Activated T-cell treated with anti-CD3 and anti-CD28 coated beads, Interleukin-2, amount 50 U/mL, for 72 hours (primary cell): ENCODE results near the gene AATF. TPM values are rescaled to one million over a fixed set of nuclear protein-coding genes. Genes with fewer than 3 reads are reported as not detected.

Source experiments
- ATAC-seq, 2 donors: fragments of 150-1000 bp; cut with Tn5 transposase; replicated peaks in 1 of 2; 2 replicates each; pipeline ENCODE4 v1.10.0; 2021; ENCODE audit warnings: moderate library complexity in 2 of 2, mild to moderate bottlenecking in 1 of 2
- DNase-seq, 2 donors: peaks; one replicate each; pipeline ENCODE4 v3.0.0; 2021 to 2022; ENCODE audit warnings: mixed read lengths in 1 of 2
- H3K27ac Mint-ChIP-seq: one replicate; pipeline ENCODE4 v1.8.0; 2022; ENCODE audit warnings: mild to moderate bottlenecking, moderate library complexity, mixed read lengths
- H3K27me3 Mint-ChIP-seq: one replicate; pipeline ENCODE4 v1.8.0; 2022; ENCODE audit warnings: low read depth, mixed read lengths
- H3K36me3 Mint-ChIP-seq, 2 donors: one replicate each; pipeline ENCODE4 v1.8.0; 2022; ENCODE audit warnings: mixed read lengths in 2 of 2, mild to moderate bottlenecking in 1 of 2; ENCODE audit not compliant: insufficient read depth in 2 of 2
- H3K4me1 Mint-ChIP-seq: one replicate; pipeline ENCODE4 v1.8.0; 2022; ENCODE audit warnings: low read depth, mixed read lengths
- H3K4me3 Mint-ChIP-seq, 2 donors: one replicate each; pipeline ENCODE4 v1.8.0; 2022; ENCODE audit warnings: mild to moderate bottlenecking in 2 of 2, mixed read lengths in 2 of 2, moderate library complexity in 2 of 2
- H3K9me3 Mint-ChIP-seq, 2 donors: one replicate each; pipeline ENCODE4 v1.8.0; 2022; ENCODE audit warnings: mixed read lengths in 2 of 2
- total RNA-seq, 2 donors: library from RNA; stranded (reverse); gene quantifications; one replicate each; pipeline ENCODE4 v1.2.3, GENCODE V29; 2022

Gene AATF
- total RNA-seq, 2 donors from 2014 or later, result 85.1 to 91.9 TPM

GRCh38 chr17:36940313-36941264 is 8.2 kb upstream of the AATF start:
- H3K27me3 Mint-ChIP-seq, result peaks cover 82% of the 10 kb centered on the region
- H3K27ac Mint-ChIP-seq, result no peak overlapping the region
- H3K4me1 Mint-ChIP-seq, result peaks cover 57% of the 10 kb centered on the region
- no peak for ATAC-seq
- H3K9me3 Mint-ChIP-seq, result no peaks in the 10 kb centered on the region
- peaks cover 0 to 2% of the 10 kb centered on the region in 2 donors for H3K36me3 Mint-ChIP-seq
- peak overlapping the region in 1 of 2 donors; percentile 22 for H3K4me3 Mint-ChIP-seq
- no peak for DNase-seq

- peak overlapping the region; percentile 7 to 11 for H3K4me3 Mint-ChIP-seq
- DNase-seq (peak in 1 of 2 donors; percentile 12), ATAC-seq (peak; percentile 5 to 16)
- peaks cover 83% of the 10 kb centered on the region for H3K27me3 Mint-ChIP-seq
- H3K27ac Mint-ChIP-seq, result no peak overlapping the region
- H3K4me1 Mint-ChIP-seq, result peaks cover 51% of the 10 kb centered on the region
- peaks cover 0 to 2% of the 10 kb centered on the region in 2 donors for H3K36me3 Mint-ChIP-seq
- no peaks in the 10 kb centered on the region for H3K9me3 Mint-ChIP-seq
These were observed 7.3 kb upstream of the AATF start for GRCh38 chr17:36941265-36942010.

- Mint-ChIP-seq H3K36me3 (peaks cover 0 to 2% of the 10 kb centered on the region in 2 donors), H3K27ac (no peak overlapping the region), H3K4me1 (peaks cover 52% of the 10 kb centered on the region), H3K9me3 (no peaks in the 10 kb centered on the region), H3K4me3 (peak overlapping the region; percentile 7 to 11), H3K27me3 (peaks cover 87% of the 10 kb centered on the region)
- DNase-seq (peak in 1 of 2 donors; percentile 26), ATAC-seq (peak; percentile 24 to 28)
These were observed 6.6 kb upstream of the AATF start for GRCh38 chr17:36942019-36942599.

GRCh38 chr17:36942631-36943125 is 6.1 kb upstream of the AATF start:
- DNase-seq, result peak in 1 of 2 donors; percentile 39
- H3K9me3 Mint-ChIP-seq, result no peaks in the 10 kb centered on the region

GRCh38 chr17:36943250-36944191 is 5.2 kb upstream of the AATF start:
- H3K36me3 Mint-ChIP-seq, result peaks cover under 1 to 2% of the 10 kb centered on the region in 2 donors

More at GRCh38 chr17:36942631-36943125, 6.1 kb upstream of the AATF start:
- Mint-ChIP-seq H3K36me3 (peaks cover 0 to 2% of the 10 kb centered on the region in 2 donors), H3K27ac (no peak overlapping the region), H3K27me3 (peaks cover 87% of the 10 kb centered on the region), H3K4me3 (peak overlapping the region; percentile 37 to 47), H3K4me1 (peaks cover 50% of the 10 kb centered on the region)
- ATAC-seq, result peak in 1 of 2 donors; percentile 35

GRCh38 chr17:36944553-36944952 is 4.2 kb upstream of the AATF start:
- H3K27me3 Mint-ChIP-seq, result peaks cover 72% of the 10 kb centered on the region
- peaks cover 50% of the 10 kb centered on the region for H3K4me1 Mint-ChIP-seq
- DNase-seq (no peak), ATAC-seq (no peak)
- H3K27ac Mint-ChIP-seq, result no peak overlapping the region
- no peak overlapping the region for H3K4me3 Mint-ChIP-seq
- H3K9me3 Mint-ChIP-seq, result no peaks in the 10 kb centered on the region
- H3K36me3 Mint-ChIP-seq, result peaks cover 5 to 7% of the 10 kb centered on the region in 2 donors

More at GRCh38 chr17:36943250-36944191, 5.2 kb upstream of the AATF start:
- H3K27me3 Mint-ChIP-seq, result peaks cover 81% of the 10 kb centered on the region
- peak overlapping the region; percentile 64 to 66 for H3K4me3 Mint-ChIP-seq
- peaks cover 52% of the 10 kb centered on the region for H3K4me1 Mint-ChIP-seq
- peak overlapping the region; percentile 87 for H3K27ac Mint-ChIP-seq
- ATAC-seq, result no peak
- H3K9me3 Mint-ChIP-seq, result no peaks in the 10 kb centered on the region
- DNase-seq, result peak in 1 of 2 donors; percentile 24

GRCh38 chr17:36945140-36945539 is 3.6 kb upstream of the AATF start:
- Mint-ChIP-seq H3K4me1 (peaks cover 51% of the 10 kb centered on the region), H3K27me3 (peaks cover 66% of the 10 kb centered on the region), H3K9me3 (no peaks in the 10 kb centered on the region), H3K4me3 (no peak overlapping the region), H3K27ac (no peak overlapping the region), H3K36me3 (peaks cover 11% of the 10 kb centered on the region in 2 donors)
- no peak for ATAC-seq
- DNase-seq, result no peak

GRCh38 chr17:36945959-36946725 is 2.6 kb upstream of the AATF start:
- ATAC-seq (no peak), DNase-seq (no peak)
- H3K27me3 Mint-ChIP-seq, result peaks cover 56% of the 10 kb centered on the region
- H3K9me3 Mint-ChIP-seq, result no peaks in the 10 kb centered on the region
- H3K4me3 Mint-ChIP-seq, result peak overlapping the region in 1 of 2 donors; percentile 15
- peaks cover 11 to 17% of the 10 kb centered on the region in 2 donors for H3K36me3 Mint-ChIP-seq
- H3K27ac Mint-ChIP-seq, result no peak overlapping the region
- peaks cover 52% of the 10 kb centered on the region for H3K4me1 Mint-ChIP-seq

GRCh38 chr17:36946726-36947091 is 2.0 kb upstream of the AATF start:
- Mint-ChIP-seq H3K4me3 (peak overlapping the region in 1 of 2 donors; percentile 46), H3K27me3 (peaks cover 50% of the 10 kb centered on the region), H3K36me3 (peaks cover 11 to 17% of the 10 kb centered on the region in 2 donors), H3K4me1 (peaks cover 52% of the 10 kb centered on the region), H3K27ac (no peak overlapping the region), H3K9me3 (no peaks in the 10 kb centered on the region)
- no peak for ATAC-seq
- no peak for DNase-seq

- ATAC-seq (peak; percentile 2 to 55), DNase-seq (peak in 1 of 2 donors; percentile 3)
- Mint-ChIP-seq H3K27me3 (peaks cover 48% of the 10 kb centered on the region), H3K4me1 (peaks cover 65% of the 10 kb centered on the region), H3K27ac (peak overlapping the region; percentile 89), H3K9me3 (no peaks in the 10 kb centered on the region), H3K4me3 (peak overlapping the region; percentile 92 to 97), H3K36me3 (peaks cover 15 to 29% of the 10 kb centered on the region in 2 donors)
These were observed 635 bp upstream of the AATF start for GRCh38 chr17:36947922-36948716.
